GM12891 (cell line): ENCODE results near the gene CANT1.

Experiments
- POLR2A ChIP-seq: IDR thresholded peaks from 2 replicates; pipeline ENCODE4 v1.6.1; 2011; ENCODE audit warnings: low read depth, low read length, control low read depth
- POLR2AphosphoS5 ChIP-seq: IDR thresholded peaks from 2 replicates; pipeline ENCODE4 v1.6.1; 2011; ENCODE audit warnings: low read depth, low read length, control low read depth
- POU2F2 ChIP-seq: IDR thresholded peaks from 2 replicates; pipeline ENCODE4 v1.6.1; 2011; ENCODE audit warnings: low read depth, mild to moderate bottlenecking, control low read depth, low read length, moderate library complexity
- SPI1 ChIP-seq: IDR thresholded peaks from 2 replicates; pipeline ENCODE4 v1.6.1; 2011; ENCODE audit warnings: low read depth, low read length, control low read depth
- TAF1 ChIP-seq: IDR thresholded peaks from 2 replicates; pipeline ENCODE4 v1.6.1; 2011; ENCODE audit warnings: low read depth, low read length, control low read depth

- TF ChIP-seq POLR2A (no peak), POLR2AphosphoS5 (no peak), TAF1 (no peak), POU2F2 (no peak), SPI1 (no peak)
Observed at GRCh38 chr17:79050551-79050950, 41.0 kb upstream of the CANT1 start.
